GM18909 (cell line): ENCODE data around the gene GMEB1.
"Not testable (repeated sequence)": the region's sequence is repeated elsewhere in the genome, so short reads cannot be mapped to it uniquely, and the experiment has no call there.

Experiments used
- ATAC-seq: cut with Tn5 transposase; IDR thresholded peaks from one replicate; pipeline ENCODE4 v1.9.1; 2021; ENCODE audit warnings: mild to moderate bottlenecking; ENCODE audit not compliant: unreplicated experiment, poor library complexity

The GMEB1 gene

GRCh38 chr1:28668956-28669723 lies 556 bp downstream of the GMEB1 start:
- peak; percentile 65 for ATAC-seq

- ATAC-seq, result no peak
Observed at GRCh38 chr1:28671254-28671780, 2.7 kb downstream of the GMEB1 start.

GRCh38 chr1:28672971-28673370 lies 4.4 kb downstream of the GMEB1 start:
- not testable (repeated sequence) for ATAC-seq

- no peak for ATAC-seq
Observed at GRCh38 chr1:28675924-28676257, 7.3 kb downstream of the GMEB1 start.

- no peak for ATAC-seq
Observed at GRCh38 chr1:28680151-28680550, 11.6 kb downstream of the GMEB1 start.

- ATAC-seq, result no peak
Observed at GRCh38 chr1:28682840-28683239, 14.3 kb downstream of the GMEB1 start.

GRCh38 chr1:28684937-28685336 lies 16.4 kb downstream of the GMEB1 start:
- no peak for ATAC-seq

- ATAC-seq, result not testable (repeated sequence)
Observed at GRCh38 chr1:28691627-28692026, 23.0 kb downstream of the GMEB1 start.

- no peak for ATAC-seq
Observed at GRCh38 chr1:28703629-28704028, 35.0 kb downstream of the GMEB1 start.

GRCh38 chr1:28716336-28716735 lies 47.8 kb downstream of the GMEB1 start:
- no peak for ATAC-seq

- no peak for ATAC-seq
Observed at GRCh38 chr1:28718166-28718565, 49.6 kb downstream of the GMEB1 start.

GRCh38 chr1:28718586-28719331 lies 50.2 kb downstream of the GMEB1 start:
- ATAC-seq, result no peak

GRCh38 chr1:28719332-28719619 lies 50.7 kb downstream of the GMEB1 start:
- no peak for ATAC-seq

GRCh38 chr1:28720376-28720775 lies 51.8 kb downstream of the GMEB1 start:
- ATAC-seq, result no peak

GRCh38 chr1:28721927-28722326 lies 53.3 kb downstream of the GMEB1 start:
- ATAC-seq, result not testable (repeated sequence)

- ATAC-seq, result not testable (repeated sequence)
Observed at GRCh38 chr1:28725365-28725764, 56.8 kb downstream of the GMEB1 start.

- ATAC-seq, result no peak
Observed at GRCh38 chr1:28735961-28736449, 67.4 kb downstream of the GMEB1 start.

- ATAC-seq, result peak; percentile 90
Observed at GRCh38 chr1:28736450-28737306, 68.1 kb downstream of the GMEB1 start, which contains the start of gene YTHDF2. TSS of gene YTHDF2 (plus strand) at chr1:28736940. CDS start at chr1:28737121, 181 bp downstream.

- peak; percentile 7 for ATAC-seq
Observed at GRCh38 chr1:28737307-28738132, 68.9 kb downstream of the GMEB1 start.

GRCh38 chr1:28740118-28740517 lies 71.5 kb downstream of the GMEB1 start:
- no peak for ATAC-seq
